HG03457 (cell line): ENCODE measurements around the gene DNAJC5.
"Not testable (repeated sequence)": the region's sequence is repeated elsewhere in the genome, so short reads cannot be mapped to it uniquely, and the experiment has no call there.

Experiments
- ATAC-seq: cut with Tn5 transposase; IDR thresholded peaks from one replicate; pipeline ENCODE4 v1.9.1; 2021; ENCODE audit warnings: moderate number of reproducible peaks; ENCODE audit not compliant: unreplicated experiment

Gene DNAJC5

DNA sequence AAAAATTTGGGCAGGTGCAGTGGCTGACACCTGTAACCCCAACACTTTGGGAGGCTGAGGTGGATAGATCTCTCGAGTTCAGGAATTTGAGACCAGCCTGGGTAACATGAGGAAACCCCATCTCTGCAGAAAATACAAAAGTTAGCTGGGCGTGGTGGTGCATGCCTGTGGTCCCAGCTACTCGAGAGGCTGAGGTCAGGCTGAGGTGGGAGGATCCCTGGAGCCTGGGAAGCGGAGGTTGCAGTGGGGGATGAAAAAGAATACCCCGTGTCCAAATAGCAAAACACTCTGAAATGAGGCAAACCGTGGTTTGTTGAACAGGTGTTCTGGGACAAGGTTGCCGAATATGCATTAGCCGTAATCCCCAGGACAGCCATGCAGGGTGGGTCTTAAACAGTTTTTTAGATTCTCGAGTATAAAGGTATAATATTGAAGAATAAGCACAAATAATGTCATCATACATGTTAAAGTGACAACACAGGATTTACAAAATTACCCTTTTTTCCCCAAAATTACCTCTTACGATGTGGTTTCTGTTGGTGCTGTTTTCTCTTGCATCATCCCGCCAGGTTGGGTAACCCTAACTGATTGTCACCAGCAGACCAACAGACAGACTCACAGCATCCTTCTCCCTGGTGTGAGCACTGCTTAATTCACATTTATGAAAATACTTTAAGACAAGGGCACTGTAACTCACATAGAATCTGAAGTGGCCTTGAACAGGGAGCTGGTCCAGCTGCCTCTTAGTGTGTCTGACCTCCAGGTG lies 9.1 kb downstream of the DNAJC5 start:
- ATAC-seq: no peak

GRCh38 chr20:63908008-63908682 lies 13.2 kb downstream of the DNAJC5 start:
- ATAC-seq: no peak

DNA sequence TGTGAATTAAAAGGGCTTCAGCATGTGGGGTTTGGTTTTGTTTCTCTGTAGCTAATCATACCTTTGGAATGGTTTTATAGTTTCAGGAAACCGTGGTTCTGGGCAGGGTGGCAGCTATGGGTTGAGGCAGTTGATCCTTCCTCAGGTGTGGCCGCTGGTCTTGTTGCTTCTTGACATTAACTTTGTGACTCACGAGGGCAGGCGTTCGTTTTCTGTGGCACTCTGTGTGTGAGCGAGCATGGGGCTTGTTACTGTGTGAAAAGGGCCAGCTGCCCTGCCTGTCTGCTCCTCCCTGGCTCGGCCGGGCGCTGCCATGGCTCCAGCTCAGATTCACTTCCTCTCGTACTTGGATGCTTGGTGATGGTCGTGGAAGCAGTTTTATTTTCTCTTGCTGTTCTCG lies 16.2 kb downstream of the DNAJC5 start:
- no peak for ATAC-seq

GRCh38 chr20:63913768-63914167 lies 18.8 kb downstream of the DNAJC5 start:
- ATAC-seq: no peak

GRCh38 chr20:63915471-63915870 lies 20.5 kb downstream of the DNAJC5 start:
- no peak for ATAC-seq

- ATAC-seq: not testable (repeated sequence)
Measured at GRCh38 chr20:63916371-63916939, 21.5 kb downstream of the DNAJC5 start.

- no peak for ATAC-seq
Measured at GRCh38 chr20:63917811-63918210, 22.9 kb downstream of the DNAJC5 start.

DNA sequence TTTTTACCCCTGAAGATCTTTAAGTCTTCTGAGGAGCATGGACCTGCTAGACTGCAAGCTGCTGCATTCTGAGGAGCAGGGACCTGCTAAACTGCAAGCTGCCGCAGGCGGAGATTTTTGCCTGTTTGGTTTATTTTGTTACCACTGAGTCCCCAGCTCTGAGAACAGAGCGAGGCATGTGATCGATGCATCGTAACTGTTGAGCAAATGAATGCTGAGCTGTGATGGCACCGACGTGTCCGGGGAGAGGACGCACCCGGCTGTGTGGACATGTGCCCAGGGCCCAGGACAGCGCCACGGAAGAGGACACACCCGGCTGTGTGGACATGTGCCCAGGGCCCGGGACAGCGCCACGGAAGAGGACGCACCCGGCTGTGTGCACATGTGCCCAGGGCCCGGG lies 24.2 kb downstream of the DNAJC5 start:
- no peak for ATAC-seq

- ATAC-seq: no peak
Measured at GRCh38 chr20:63920226-63920625, 25.3 kb downstream of the DNAJC5 start.

DNA sequence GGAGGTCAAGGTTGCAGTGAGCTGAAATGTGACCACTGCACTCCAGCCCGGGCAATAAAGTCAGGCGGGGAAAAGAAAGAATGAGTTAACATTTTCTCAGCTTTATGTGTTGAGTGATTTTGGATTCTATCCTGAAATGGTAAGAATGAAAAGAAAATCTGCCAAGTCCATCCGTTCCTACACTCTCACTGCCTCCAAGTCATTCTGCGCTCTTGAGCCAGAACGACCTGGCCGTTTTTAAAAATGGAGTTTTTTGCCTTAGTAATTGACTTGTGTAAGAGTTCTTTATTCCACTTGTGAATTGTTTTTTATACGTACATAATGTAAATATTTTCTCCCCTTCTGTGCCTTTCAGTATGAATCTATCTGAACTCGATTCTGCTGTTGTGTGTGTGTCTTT lies 28.7 kb downstream of the DNAJC5 start:
- ATAC-seq: no peak

GRCh38 chr20:63924241-63924640 lies 29.3 kb downstream of the DNAJC5 start:
- ATAC-seq: no peak

DNA sequence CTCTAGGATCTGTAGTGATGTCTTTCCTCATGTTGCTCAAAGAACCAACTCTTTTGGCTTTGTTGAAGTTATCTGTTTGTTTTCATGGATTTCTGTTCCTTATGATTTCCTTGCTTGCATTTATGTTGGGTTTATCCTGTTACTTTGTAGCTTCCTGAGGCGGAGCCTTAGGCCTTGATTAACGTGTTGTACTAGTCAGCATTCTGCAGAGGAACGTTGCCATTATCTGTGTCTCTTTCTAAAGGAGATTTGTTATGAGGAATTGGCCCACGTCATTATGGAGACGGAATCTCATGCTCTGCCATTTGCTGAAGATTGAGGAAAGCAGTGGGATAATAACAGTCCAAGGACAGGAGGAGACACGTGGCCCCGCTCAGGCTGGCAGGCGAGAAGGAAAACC lies 31.4 kb downstream of the DNAJC5 start:
- ATAC-seq: no peak

DNA sequence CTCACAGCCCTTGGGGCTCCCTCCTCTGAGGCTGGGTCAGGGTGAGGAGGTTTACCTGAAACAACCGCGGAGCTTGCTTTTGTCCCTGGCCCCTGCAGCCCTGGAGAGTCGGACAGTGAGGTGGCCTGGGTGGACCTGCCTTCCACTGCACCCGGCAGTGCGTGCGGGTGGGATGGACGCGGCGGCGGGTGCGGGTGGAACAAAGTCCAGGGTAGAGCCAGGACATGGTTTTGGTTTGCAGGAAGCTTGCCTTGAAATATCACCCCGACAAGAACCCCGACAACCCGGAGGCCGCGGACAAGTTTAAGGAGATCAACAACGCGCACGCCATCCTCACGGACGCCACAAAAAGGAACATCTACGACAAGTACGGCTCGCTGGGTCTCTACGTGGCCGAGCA lies 34.1 kb downstream of the DNAJC5 start:
- no peak for ATAC-seq

- not testable (repeated sequence) for ATAC-seq
Measured at GRCh38 chr20:63929473-63929883, 34.6 kb downstream of the DNAJC5 start.

- ATAC-seq: no peak
Measured at GRCh38 chr20:63930971-63931553, 36.1 kb downstream of the DNAJC5 start.

DNA sequence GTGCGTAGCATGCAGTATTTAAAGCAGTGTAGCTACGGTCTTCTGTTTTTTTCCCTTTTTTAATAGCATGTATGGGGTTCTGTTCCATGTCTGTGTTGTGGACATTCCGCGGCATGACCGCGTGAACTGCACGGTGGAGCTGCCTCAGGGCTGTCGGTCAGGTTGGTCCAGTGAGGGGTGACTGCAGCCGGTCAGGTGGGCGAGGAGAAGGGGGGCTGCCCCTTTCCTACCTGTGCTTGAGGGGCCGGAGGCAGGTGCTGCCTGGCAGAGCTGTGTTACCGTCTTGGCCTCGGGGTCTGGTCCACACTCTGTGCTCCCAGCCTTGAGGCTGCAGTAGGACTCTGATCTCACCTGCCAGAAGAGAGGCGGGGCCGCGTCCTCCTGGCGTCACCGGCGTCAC lies 36.8 kb downstream of the DNAJC5 start:
- ATAC-seq: no peak

DNA sequence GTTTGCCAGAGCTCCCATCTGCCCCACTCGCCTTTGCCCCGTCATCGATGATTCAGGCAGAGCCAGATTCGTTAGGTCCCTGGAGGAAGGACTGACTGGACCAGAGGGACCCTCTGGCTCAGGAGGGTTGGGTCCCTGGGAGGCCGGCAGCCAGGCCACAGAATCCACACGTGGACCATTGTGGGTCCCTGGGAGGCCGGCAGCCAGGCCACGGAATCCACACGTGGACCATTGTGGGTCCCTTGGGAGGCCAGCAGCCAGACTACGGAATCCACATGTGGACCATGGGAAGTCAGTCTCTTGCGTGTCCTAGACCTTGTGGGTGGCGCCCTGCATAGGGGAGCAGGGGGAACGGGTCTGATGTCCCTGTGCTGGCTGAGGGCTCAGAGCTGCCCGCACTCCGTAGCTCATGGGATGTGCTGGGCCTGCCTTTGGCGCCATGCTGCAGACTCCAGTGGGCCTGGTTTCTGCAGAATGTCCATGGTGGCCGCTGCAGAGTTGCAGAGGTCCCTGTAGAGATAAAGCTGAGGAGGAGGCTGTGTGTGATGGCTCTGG lies 37.8 kb downstream of the DNAJC5 start:
- no peak for ATAC-seq

- ATAC-seq: no peak
Measured at GRCh38 chr20:63933646-63934045, 38.7 kb downstream of the DNAJC5 start.

DNA sequence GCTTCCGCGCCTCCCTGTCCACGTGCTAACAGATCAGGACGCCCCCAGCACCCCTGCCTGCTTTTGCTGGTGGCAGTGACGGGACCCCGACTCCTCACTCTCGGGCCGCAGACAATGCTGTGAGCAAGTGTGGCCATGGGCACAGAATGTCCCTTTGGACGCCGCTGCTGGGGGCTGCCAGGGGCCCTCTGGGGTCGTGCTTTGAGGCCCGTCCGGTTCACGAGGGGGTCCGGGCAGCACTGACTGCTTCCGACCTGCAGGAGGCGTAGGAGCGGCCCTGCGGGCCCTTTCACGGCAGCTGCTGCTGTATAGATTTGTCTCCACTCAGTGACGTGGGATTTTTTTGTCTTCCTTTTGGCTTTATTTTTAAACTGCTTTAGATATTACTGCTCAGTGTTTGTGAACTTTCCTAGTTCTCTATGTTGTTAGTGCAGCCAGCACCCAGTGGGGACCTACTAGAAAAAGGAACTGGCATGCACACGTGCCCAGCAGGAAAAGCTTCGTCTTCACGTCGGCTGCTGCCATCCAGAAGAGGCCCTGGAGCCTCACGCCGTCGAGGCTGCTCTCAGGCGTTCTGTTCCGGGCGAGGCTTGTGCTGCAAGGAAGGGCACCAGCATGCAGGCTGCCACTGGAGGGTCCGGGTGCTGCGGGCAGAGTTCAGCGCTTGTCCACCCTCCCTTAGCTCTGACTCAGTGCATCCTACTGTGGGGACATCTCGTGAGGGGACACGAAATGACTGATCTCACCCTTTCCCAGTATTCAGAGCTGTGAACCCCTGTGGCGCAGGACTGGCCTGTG lies 39.5 kb downstream of the DNAJC5 start:
- ATAC-seq: no peak

GRCh38 chr20:63935447-63935846 lies 40.5 kb downstream of the DNAJC5 start:
- no peak for ATAC-seq

- ATAC-seq: no peak
Measured at GRCh38 chr20:63937596-63937995, 42.7 kb downstream of the DNAJC5 start.
